HG03095 (cell line): ENCODE results near the gene MAGI2.

Source experiments
- ATAC-seq: cut with Tn5 transposase; IDR thresholded peaks from one replicate; pipeline ENCODE4 v1.9.1; 2021; ENCODE audit warnings: moderate library complexity; ENCODE audit not compliant: unreplicated experiment

Gene MAGI2

GRCh38 chr7:79272938-79273337, 180.5 kb downstream of the MAGI2 start:
- no peak for ATAC-seq

- peak; percentile 74 for ATAC-seq
Observed at GRCh38 chr7:79272066-79272669, 181.3 kb downstream of the MAGI2 start.

- no peak for ATAC-seq
Observed at GRCh38 chr7:79268730-79269129, 184.7 kb downstream of the MAGI2 start.

- no peak for ATAC-seq
Observed at GRCh38 chr7:79258826-79259225, 194.6 kb downstream of the MAGI2 start.

- ATAC-seq: no peak
Observed at GRCh38 chr7:79257959-79258358, 195.5 kb downstream of the MAGI2 start.

- ATAC-seq: no peak
Observed at GRCh38 chr7:79245623-79246249, 207.7 kb downstream of the MAGI2 start.

- no peak for ATAC-seq
Observed at GRCh38 chr7:79244482-79244881, 209.0 kb downstream of the MAGI2 start.

- no peak for ATAC-seq
Observed at GRCh38 chr7:79241288-79242060, 212.0 kb downstream of the MAGI2 start.

GRCh38 chr7:79240413-79240812, 213.1 kb downstream of the MAGI2 start:
- no peak for ATAC-seq

- no peak for ATAC-seq
Observed at GRCh38 chr7:79236352-79237028, 217.0 kb downstream of the MAGI2 start.

GRCh38 chr7:79227044-79227443, 226.4 kb downstream of the MAGI2 start:
- no peak for ATAC-seq

GRCh38 chr7:79221211-79221610, 232.3 kb downstream of the MAGI2 start:
- ATAC-seq: no peak

- ATAC-seq: no peak
Observed at GRCh38 chr7:79217976-79218626, 235.4 kb downstream of the MAGI2 start.

GRCh38 chr7:79217468-79217867, 236.0 kb downstream of the MAGI2 start:
- no peak for ATAC-seq

- no peak for ATAC-seq
Observed at GRCh38 chr7:79216236-79216635, 237.2 kb downstream of the MAGI2 start.

GRCh38 chr7:79212334-79212733, 241.1 kb downstream of the MAGI2 start:
- no peak for ATAC-seq

- no peak for ATAC-seq
Observed at GRCh38 chr7:79211724-79212123, 241.7 kb downstream of the MAGI2 start.

GRCh38 chr7:79199961-79200360, 253.5 kb downstream of the MAGI2 start:
- ATAC-seq: no peak

- ATAC-seq: no peak
Observed at GRCh38 chr7:79199266-79199665, 254.2 kb downstream of the MAGI2 start.

- no peak for ATAC-seq
Observed at GRCh38 chr7:79185605-79186004, 267.9 kb downstream of the MAGI2 start.

- no peak for ATAC-seq
Observed at GRCh38 chr7:79182283-79182682, 271.2 kb downstream of the MAGI2 start.
